WI38 (cell line): ENCODE measurements around the gene LRRC61.

Experiments used
- H3K4me3 ChIP-seq: 2 replicates; pipeline ENCODE4 v1.5.1; 2011; ENCODE audit warnings: low read depth, mild to moderate bottlenecking, control low read depth, low read length
- TF ChIP-seq, protein P1 (sequence below): IDR thresholded peaks from 2 replicates; pipeline ENCODE4 v1.5.1; 2012; ENCODE audit warnings: low read depth, mild to moderate bottlenecking, control low read depth, low read length

LRRC61 gene

DNA sequence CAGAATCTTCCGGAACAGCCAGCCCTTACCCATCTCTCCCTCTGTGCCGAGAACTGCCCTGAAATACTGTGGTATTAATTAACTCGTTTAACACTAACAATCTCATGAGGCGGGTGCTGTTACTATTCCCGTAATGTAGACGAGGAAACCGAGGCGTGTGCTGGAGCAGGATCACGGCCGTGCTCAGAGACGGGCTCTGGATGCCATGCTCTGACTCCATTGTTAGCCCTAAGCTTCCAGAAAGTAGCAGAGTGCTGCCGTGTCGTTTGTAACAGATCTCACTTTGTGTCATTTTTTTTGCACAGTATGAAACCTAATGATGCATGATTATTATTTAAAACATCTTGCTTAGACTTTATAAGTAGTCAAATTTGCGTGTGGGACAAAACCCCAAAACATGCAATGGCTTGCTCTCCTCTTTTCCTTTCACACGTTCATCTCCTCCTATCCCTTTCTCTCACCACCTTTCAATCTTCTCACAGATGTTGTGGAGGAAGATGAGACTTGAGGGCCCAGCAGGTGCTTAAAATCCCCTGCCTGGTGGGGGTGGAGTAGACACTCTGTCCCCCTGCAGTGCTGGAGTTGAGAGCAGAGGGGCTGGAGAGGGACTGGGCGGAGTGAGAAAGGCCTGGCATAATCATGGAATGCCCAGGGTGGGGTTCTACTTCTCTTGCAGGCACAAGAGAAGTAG is 672 bp downstream of the LRRC61 start:
- TF ChIP-seq, protein P1, sequence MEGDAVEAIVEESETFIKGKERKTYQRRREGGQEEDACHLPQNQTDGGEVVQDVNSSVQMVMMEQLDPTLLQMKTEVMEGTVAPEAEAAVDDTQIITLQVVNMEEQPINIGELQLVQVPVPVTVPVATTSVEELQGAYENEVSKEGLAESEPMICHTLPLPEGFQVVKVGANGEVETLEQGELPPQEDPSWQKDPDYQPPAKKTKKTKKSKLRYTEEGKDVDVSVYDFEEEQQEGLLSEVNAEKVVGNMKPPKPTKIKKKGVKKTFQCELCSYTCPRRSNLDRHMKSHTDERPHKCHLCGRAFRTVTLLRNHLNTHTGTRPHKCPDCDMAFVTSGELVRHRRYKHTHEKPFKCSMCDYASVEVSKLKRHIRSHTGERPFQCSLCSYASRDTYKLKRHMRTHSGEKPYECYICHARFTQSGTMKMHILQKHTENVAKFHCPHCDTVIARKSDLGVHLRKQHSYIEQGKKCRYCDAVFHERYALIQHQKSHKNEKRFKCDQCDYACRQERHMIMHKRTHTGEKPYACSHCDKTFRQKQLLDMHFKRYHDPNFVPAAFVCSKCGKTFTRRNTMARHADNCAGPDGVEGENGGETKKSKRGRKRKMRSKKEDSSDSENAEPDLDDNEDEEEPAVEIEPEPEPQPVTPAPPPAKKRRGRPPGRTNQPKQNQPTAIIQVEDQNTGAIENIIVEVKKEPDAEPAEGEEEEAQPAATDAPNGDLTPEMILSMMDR, result no peak
- H3K4me3 ChIP-seq, result no peak overlapping the region

DNA sequence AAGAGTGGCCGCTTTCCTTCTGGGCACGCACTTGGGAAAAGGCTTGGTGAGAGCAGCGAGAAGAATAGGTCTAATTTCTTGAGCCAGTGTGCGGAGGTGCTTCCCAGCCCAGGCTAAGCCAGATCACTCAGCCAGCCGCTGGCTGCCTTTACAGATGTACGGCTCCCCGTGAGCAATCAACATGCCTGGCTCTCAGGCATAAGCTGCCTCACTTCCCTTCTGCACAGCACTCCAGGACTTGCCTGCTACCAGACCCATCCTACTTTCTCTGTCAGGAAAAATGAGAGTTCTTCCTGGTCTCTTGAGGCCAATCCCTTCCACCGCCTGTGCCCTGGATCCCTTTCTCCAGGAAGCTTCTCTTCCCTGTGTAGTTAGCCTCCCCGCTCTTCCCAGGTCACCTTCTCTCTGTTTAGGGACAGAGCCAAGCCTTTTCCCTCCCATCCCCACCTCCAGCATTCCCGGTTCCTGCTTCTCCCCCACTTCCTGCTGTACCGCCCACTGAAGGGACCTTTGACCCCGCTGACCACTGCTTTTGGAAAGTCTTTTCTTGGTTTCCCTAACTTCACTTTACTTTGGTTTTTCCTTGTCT is 1.3 kb downstream of the LRRC61 start:
- H3K4me3 ChIP-seq, result no peak overlapping the region
- TF ChIP-seq, protein P1, result no peak

DNA sequence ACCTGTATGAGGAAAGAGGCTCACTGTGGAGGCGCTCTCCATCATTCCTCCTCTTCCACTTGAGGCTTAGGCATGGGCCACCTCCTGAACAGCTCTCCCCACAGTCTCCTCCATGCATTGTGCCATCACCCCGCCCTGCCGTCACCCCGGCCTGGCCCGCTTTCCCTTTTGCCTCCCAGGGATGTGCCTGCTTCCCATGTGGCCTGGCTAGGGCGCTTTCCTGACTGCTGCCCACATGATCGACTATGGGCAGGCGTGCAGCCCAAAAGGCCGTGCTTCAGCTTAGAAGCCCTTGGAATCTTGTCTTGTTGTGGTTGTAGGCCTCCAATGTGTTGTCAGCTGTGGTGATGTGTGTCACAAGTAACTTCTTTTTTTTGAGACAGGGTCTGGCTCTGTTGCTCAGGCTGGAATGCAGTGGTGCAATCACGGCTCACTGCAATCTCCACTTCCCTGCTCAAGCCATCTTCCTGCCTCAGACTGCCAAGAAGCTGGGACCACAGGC is 2.0 kb downstream of the LRRC61 start:
- TF ChIP-seq, protein P1, result no peak
- H3K4me3 ChIP-seq, result no peak overlapping the region

DNA sequence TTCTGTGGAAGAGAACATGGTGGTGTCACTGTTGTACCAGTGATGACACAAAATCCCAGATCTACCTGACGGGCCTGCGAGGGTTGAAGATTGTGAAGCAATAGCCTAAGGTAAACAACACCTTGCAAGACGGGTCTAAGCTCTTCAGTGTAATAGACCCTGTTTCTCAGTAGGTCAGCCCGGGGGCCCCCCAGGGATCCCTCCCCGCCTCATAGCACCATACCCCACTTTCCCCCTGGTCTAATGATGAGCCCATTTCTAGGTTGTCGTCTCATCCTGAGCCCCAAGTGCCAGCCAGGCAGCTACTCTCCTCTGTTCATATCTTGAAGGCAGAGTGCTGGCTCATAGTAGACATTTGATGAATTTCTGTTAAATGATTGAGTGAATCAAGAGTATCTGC is 2.7 kb downstream of the LRRC61 start:
- H3K4me3 ChIP-seq, result no peak overlapping the region
- TF ChIP-seq, protein P1, result no peak

DNA sequence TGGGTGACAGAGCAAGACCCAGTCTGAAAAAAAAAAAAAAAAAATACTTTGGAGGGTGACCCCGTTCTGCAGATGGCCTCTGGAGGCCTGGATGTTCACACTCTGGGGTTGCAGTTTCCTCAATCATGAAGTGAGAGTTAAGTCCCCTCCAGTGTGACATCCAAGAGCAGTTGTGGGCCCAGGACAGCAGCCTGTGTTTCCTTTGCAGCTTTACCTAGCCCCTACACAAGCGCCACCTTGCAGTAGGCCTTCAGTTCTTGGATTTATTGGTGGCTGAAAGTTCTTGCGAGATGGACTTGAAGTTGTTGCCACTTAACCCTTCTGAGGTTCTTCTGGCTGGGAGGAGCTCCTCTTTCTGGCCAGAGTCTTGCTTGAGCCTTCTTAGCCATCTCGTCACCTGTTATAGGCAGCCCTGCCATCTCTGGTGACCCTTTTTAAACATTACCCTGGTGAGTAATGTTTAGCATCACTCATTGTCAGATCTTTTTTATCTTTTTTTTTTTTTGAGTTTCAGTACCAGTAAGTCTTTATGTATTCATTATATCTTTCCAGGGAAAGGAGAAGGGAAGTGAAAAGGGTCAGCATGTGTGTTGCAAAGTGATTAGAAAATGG is 3.6 kb downstream of the LRRC61 start:
- TF ChIP-seq, protein P1, result no peak
- no peak overlapping the region for H3K4me3 ChIP-seq

DNA sequence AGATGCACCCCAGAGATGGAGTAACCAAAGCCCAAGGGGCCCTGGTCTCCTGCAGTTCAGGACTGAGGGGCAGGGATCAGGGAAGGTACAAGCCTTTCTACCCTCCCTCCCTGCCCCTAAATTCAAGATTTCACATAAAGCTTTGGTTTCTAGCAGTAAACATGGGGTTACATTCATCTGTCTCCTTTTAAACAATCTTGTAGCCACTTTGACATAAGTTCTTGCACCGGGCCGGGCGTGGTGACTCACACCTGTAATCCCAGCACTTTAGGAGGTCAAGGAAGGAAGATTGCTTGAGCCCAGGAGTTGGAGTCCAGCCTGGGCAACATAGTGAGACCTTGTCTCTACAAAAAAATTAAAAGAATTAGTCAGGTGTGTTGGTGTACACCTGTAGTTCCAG is 4.2 kb downstream of the LRRC61 start:
- TF ChIP-seq, protein P1, result no peak
- H3K4me3 ChIP-seq, result no peak overlapping the region

DNA sequence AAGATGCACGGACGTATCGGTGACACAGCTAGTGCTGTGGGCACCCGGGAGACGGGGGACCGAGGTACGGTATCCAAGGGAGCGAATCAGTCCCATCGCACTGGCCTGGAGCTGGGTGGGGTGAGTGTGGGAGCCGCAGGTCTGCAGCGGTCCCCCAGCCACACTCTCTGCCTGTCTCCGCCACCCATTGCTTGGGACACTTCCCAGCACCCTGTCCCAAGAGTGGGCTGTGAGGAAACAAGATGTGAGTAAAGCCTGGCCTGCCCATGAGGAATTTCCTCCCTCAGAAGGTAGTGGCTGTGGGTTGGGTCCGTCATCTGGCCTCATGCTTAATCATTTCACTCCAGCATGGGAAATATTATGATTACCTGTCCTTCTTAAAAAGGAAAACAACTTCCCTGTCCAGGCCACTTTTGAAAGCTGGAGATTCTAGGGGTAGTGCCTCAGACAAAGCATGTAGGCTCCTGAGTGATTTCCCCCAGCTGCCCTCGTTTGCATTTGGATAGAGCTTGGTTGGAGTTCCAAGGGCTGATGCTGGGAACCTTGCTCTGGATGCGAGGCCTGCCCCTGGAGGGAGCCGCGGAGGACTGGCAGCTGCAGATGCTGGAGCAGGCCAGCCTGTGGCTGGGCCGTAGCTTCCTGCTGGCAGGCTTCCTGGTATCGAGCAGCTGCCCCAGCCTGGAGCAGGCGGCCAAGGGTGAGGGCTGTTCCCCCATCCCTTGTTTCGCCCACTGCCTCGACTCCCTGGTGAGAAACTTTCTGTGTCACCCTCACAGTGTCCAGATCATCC is 6.4 kb downstream of the LRRC61 start:
- TF ChIP-seq, protein P1, result no peak

More for the DNA sequence above, 6.4 kb downstream of the LRRC61 start:
- no peak overlapping the region for H3K4me3 ChIP-seq
